Measurements from ENCODE around the gene MRGPRD. TPM values are rescaled to one million over a fixed set of nuclear protein-coding genes. Genes with fewer than 3 reads are reported as not detected.

The MRGPRD gene
- total RNA-seq, 2 donors from 2014 or later, result not detected

- DNase-seq (ENCODE audit: low spot score) (no peak), ATAC-seq (no peak)
- H3K27ac Mint-ChIP-seq, result no peak overlapping the region
- H3K27me3 Mint-ChIP-seq, result peaks cover 0 to 2% of the 10 kb centered on the region in 2 donors
- no peaks in the 10 kb centered on the region for H3K36me3 Mint-ChIP-seq
- no peaks in the 10 kb centered on the region for H3K9me3 Mint-ChIP-seq
- H3K4me3 Mint-ChIP-seq, result no peak overlapping the region
- no peaks in the 10 kb centered on the region for H3K4me1 Mint-ChIP-seq (ENCODE audit: low read depth in 2 of 2)
Measured at GRCh38 chr11:68962527-68963250, 18.1 kb downstream of the MRGPRD start.

DNA sequence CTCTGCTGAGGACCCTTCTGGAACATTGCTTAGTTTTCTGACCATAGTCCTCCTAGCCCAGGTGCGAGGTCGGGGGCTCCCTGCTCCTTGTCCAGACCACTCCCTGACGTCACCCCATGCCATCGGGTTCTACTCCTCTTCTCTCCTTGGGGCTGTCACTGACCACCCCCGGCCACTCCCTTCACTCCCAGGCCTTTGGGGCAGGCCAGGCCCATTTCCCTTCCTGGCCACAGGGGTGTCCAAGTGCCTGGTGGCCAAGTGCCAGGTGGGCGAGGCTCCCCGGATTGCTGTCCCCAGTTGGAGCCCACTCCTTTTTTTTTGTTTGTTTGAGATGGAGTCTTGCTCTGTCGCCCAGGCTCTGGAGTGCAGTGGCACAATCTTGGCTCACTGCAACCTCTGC is 19.5 kb downstream of the MRGPRD start:
- ATAC-seq, result no peak
- Mint-ChIP-seq H3K9me3 (no peaks in the 10 kb centered on the region), H3K27ac (no peak overlapping the region), H3K4me1 (ENCODE audit: low read depth in 2 of 2) (no peaks in the 10 kb centered on the region), H3K36me3 (no peaks in the 10 kb centered on the region), H3K27me3 (no peaks in the 10 kb centered on the region), H3K4me3 (no peak overlapping the region)
- no peak for DNase-seq (ENCODE audit: low spot score)

DNA sequence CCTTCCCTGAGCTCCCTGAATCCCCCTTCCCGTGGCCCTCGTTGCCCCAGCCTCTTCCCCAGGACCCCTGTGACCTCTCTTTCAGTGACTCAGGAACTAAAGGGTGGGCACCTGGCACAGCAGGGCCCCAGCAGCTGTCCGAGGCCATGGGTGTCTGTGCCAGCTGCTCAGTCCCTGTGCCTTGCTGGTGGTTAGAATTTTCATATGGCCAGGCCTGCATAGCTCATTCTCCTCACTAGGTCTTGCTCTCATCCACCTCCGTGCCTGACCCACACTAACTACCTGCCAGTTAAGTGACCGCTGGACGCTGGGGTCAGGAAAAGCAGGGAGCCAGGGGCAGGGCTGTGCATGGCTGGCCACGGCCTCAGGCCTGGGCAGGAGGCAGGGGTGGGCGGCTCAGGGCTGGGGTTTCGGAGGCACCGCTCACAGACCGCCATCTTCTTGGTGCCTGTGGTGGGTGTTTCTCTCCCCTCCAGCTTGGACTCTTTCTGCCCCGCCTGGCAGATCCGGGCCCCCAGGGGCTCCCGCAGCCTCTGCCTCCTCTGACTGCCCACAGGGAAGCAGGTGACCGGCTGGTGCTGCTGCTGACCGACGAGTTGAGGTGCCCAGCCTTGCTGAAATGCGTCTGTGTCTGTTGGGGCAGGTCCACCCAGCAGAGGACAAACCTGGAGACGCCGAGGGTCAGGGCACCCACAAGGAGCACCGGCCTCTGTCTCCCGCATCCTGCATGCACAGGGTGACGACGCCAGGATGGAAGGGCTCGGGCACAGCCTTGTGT is 20.3 kb downstream of the MRGPRD start:
- no peak overlapping the region for H3K27ac Mint-ChIP-seq
- no peak overlapping the region for H3K4me3 Mint-ChIP-seq
- DNase-seq (ENCODE audit: low spot score), result peak; percentile 53
- H3K27me3 Mint-ChIP-seq, result no peaks in the 10 kb centered on the region
- no peak for ATAC-seq
- H3K36me3 Mint-ChIP-seq, result no peaks in the 10 kb centered on the region
- no peaks in the 10 kb centered on the region for H3K4me1 Mint-ChIP-seq (ENCODE audit: low read depth in 2 of 2)
- H3K9me3 Mint-ChIP-seq, result no peaks in the 10 kb centered on the region

- Mint-ChIP-seq H3K27ac (no peak overlapping the region), H3K9me3 (no peaks in the 10 kb centered on the region), H3K36me3 (no peaks in the 10 kb centered on the region), H3K4me3 (no peak overlapping the region), H3K4me1 (ENCODE audit: low read depth in 2 of 2) (no peaks in the 10 kb centered on the region), H3K27me3 (no peaks in the 10 kb centered on the region)
- DNase-seq (ENCODE audit: low spot score), result peak; percentile 45
- ATAC-seq, result no peak
Measured at GRCh38 chr11:68959465-68960293, 21.1 kb downstream of the MRGPRD start.

GRCh38 chr11:68958211-68958610 is 22.6 kb downstream of the MRGPRD start:
- no peak for DNase-seq (ENCODE audit: low spot score)
- Mint-ChIP-seq H3K36me3 (no peaks in the 10 kb centered on the region), H3K27ac (no peak overlapping the region), H3K9me3 (no peaks in the 10 kb centered on the region), H3K27me3 (no peaks in the 10 kb centered on the region), H3K4me3 (no peak overlapping the region), H3K4me1 (ENCODE audit: low read depth in 2 of 2) (no peaks in the 10 kb centered on the region)
- ATAC-seq, result no peak

GRCh38 chr11:68956547-68957254 is 24.1 kb downstream of the MRGPRD start:
- H3K4me3 Mint-ChIP-seq, result no peak overlapping the region
- no peaks in the 10 kb centered on the region for H3K9me3 Mint-ChIP-seq
- H3K27ac Mint-ChIP-seq, result no peak overlapping the region
- no peaks in the 10 kb centered on the region for H3K4me1 Mint-ChIP-seq (ENCODE audit: low read depth in 2 of 2)
- no peaks in the 10 kb centered on the region for H3K36me3 Mint-ChIP-seq
- H3K27me3 Mint-ChIP-seq, result no peaks in the 10 kb centered on the region
- peak in 1 of 2 donors; percentile 18 for ATAC-seq
- no peak for DNase-seq (ENCODE audit: low spot score)

GRCh38 chr11:68956142-68956541 is 24.6 kb downstream of the MRGPRD start:
- Mint-ChIP-seq H3K36me3 (no peaks in the 10 kb centered on the region), H3K27me3 (no peaks in the 10 kb centered on the region), H3K4me3 (no peak overlapping the region), H3K27ac (no peak overlapping the region), H3K4me1 (ENCODE audit: low read depth in 2 of 2) (no peaks in the 10 kb centered on the region), H3K9me3 (no peaks in the 10 kb centered on the region)
- ATAC-seq, result peak in 1 of 2 donors; percentile 51
- no peak for DNase-seq (ENCODE audit: low spot score)

- no peaks in the 10 kb centered on the region for H3K4me1 Mint-ChIP-seq (ENCODE audit: low read depth in 2 of 2)
- H3K4me3 Mint-ChIP-seq, result no peak overlapping the region
- H3K9me3 Mint-ChIP-seq, result no peaks in the 10 kb centered on the region
- H3K27ac Mint-ChIP-seq, result no peak overlapping the region
- no peaks in the 10 kb centered on the region for H3K36me3 Mint-ChIP-seq
- H3K27me3 Mint-ChIP-seq, result no peaks in the 10 kb centered on the region
- no peak for DNase-seq (ENCODE audit: low spot score)
- no peak for ATAC-seq
Measured at GRCh38 chr11:68955607-68955958, 25.2 kb downstream of the MRGPRD start.

DNA sequence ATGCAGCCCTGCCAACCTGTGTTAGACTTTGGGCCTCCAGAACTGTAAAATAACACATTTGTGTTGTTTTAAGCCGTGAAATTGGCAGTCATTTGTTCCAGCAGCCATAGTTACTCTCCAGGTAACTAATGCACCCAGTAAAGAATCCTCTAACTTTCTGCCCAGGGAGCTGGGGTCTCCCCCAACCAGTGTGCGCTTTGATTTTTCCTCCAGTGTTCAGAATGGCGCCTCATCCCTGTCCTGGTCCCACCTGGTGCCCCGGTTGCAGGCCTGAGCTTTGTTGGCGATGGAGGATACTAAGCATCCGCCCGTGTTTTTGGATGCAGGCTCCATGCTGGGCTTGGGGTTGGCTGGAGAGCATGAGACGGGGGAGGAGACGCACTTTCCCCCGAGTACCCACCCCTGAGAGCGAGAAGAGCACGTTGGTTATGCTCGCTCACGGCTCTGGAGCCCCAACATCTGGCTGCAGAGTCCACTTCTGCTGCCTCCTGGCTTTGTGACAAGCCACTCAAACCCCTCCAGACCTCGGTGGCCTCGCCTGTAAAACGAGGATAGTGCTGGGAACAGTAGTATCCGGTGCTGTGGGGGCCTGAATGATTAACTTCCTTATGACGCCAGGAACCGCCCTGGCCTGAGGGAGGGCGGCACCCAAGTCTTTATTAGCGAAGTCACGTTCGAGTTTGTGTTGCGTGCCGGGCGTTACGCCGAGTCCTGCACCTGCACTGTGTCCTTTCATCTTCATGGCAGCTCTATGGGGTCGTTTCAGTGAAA is 25.8 kb downstream of the MRGPRD start:
- no peak for DNase-seq (ENCODE audit: low spot score)
- no peak for ATAC-seq
- Mint-ChIP-seq H3K4me3 (no peak overlapping the region), H3K27ac (no peak overlapping the region), H3K36me3 (no peaks in the 10 kb centered on the region), H3K4me1 (ENCODE audit: low read depth in 2 of 2) (no peaks in the 10 kb centered on the region), H3K27me3 (no peaks in the 10 kb centered on the region), H3K9me3 (no peaks in the 10 kb centered on the region)

GRCh38 chr11:68950762-68951161 is 30.0 kb downstream of the MRGPRD start:
- peak in 1 of 2 donors; percentile 40 for ATAC-seq
- Mint-ChIP-seq H3K36me3 (no peaks in the 10 kb centered on the region), H3K9me3 (no peaks in the 10 kb centered on the region), H3K27ac (no peak overlapping the region), H3K27me3 (no peaks in the 10 kb centered on the region), H3K4me3 (no peak overlapping the region), H3K4me1 (ENCODE audit: low read depth in 2 of 2) (no peaks in the 10 kb centered on the region)
- DNase-seq (ENCODE audit: low spot score), result no peak

- DNase-seq (ENCODE audit: low spot score) (no peak), ATAC-seq (no peak)
- Mint-ChIP-seq H3K27me3 (no peaks in the 10 kb centered on the region), H3K4me1 (ENCODE audit: low read depth in 2 of 2) (no peaks in the 10 kb centered on the region), H3K4me3 (no peak overlapping the region), H3K9me3 (no peaks in the 10 kb centered on the region), H3K36me3 (no peaks in the 10 kb centered on the region), H3K27ac (no peak overlapping the region)
Measured at GRCh38 chr11:68950270-68950669, 30.5 kb downstream of the MRGPRD start.

DNA sequence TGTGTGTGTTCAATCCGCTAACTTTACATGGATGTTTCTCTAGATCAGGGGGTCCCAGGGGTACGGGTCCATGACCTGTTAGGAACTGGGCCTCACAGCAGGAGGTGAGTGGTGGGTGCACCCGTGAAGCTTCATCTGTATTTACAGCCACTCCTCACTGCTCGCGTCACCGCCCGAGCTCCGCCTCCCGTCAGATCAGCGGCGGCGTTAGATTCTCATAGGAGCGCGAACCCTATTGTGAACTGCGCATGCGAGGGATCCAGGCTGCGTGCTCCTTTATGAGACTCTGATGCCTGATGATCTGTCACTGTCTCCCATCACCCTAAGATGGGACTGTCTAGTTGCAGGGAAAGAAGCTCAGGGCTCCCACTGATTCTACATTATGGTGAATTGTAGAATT is 31.9 kb downstream of the MRGPRD start:
- Mint-ChIP-seq H3K36me3 (no peaks in the 10 kb centered on the region), H3K27me3 (no peaks in the 10 kb centered on the region), H3K4me1 (ENCODE audit: low read depth in 2 of 2) (no peaks in the 10 kb centered on the region), H3K4me3 (no peak overlapping the region), H3K27ac (no peak overlapping the region), H3K9me3 (no peaks in the 10 kb centered on the region)
- DNase-seq (ENCODE audit: low spot score) (no peak), ATAC-seq (no peak)

DNA sequence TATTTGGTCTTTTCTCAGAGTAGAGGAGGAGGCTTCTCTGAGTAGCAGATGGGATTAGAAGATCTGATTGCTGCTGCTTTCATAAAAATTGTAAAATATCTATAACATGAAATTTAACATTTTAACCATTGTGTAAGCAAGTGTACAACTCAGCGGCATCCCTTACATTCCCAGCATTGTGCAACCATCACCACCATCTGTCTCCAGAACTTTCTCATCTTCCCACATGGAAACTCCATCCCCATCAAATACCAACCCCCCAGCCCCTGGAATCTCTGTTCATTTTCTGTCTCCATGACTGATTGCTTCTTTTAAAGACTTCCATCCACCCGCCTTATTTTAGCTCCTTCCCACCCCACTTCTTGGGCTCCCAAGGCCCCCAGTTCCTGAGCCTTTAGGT is 32.3 kb downstream of the MRGPRD start:
- no peak overlapping the region for H3K4me3 Mint-ChIP-seq

More for the DNA sequence above, 32.3 kb downstream of the MRGPRD start:
- no peaks in the 10 kb centered on the region for H3K9me3 Mint-ChIP-seq
- no peak for DNase-seq (ENCODE audit: low spot score)
- no peaks in the 10 kb centered on the region for H3K36me3 Mint-ChIP-seq
- H3K27me3 Mint-ChIP-seq, result no peaks in the 10 kb centered on the region
- no peak overlapping the region for H3K27ac Mint-ChIP-seq
- no peak for ATAC-seq
- no peaks in the 10 kb centered on the region for H3K4me1 Mint-ChIP-seq (ENCODE audit: low read depth in 2 of 2)

Data from natural killer cell treated with Interleukin-12 subunit alpha and Interleukin-12 subunit beta and Interleukin-15 and Interleukin-18, amount 100 ng/mL, for 72 hours (primary cell).